PC-9 (cell line): ENCODE results near the gene SALL1. TPM values are rescaled to one million over a fixed set of nuclear protein-coding genes. Genes with fewer than 3 reads are reported as not detected.

ENCODE experiments used
- BruUV-seq: library from RNA; stranded (reverse); fragments of 400-500 nt; replicated peaks from 2 replicates; lab custom pipeline; 2021; lab: Mats Ljungman, UMichigan
- CTCF ChIA-PET: fragments of 300-600 bp; sonication (Branson Sonifier 250); formaldehyde crosslinking; loops from one replicate; lab custom pipeline; 2022; ENCODE audit warnings: antibody characterized with exemption; lab: Charles Lee
- POLR2A ChIA-PET: fragments of 300-600 bp; sonication (Branson Sonifier 250); formaldehyde crosslinking; loops from one replicate; lab custom pipeline; 2022; ENCODE audit warnings: antibody characterized with exemption; ENCODE audit not compliant: unreplicated experiment; lab: Charles Lee
- DNase-seq, 2 experiments: peaks; one replicate each; pipeline versions ENCODE4 v3.0.0 to v3.0.0-alpha.2; 2015 to 2022; ENCODE audit warnings: mixed read lengths in 1 of 2
- H2AFZ ChIP-seq: fragments of 200-600 bp; sonication (generic); 2 replicates; pipeline ENCODE4 v1.8.1; 2017; ENCODE audit warnings: antibody characterized with exemption
- H3F3A ChIP-seq: fragments of 200-600 bp; sonication (generic); 2 replicates; pipeline ENCODE4 v1.8.1; 2017; ENCODE audit warnings: antibody characterized with exemption, mild to moderate bottlenecking, low read depth; ENCODE audit not compliant: insufficient read depth
- H3K27ac ChIP-seq: fragments of 200-600 bp; sonication (generic); 2 replicates; pipeline ENCODE4 v1.6.1; 2016; ENCODE audit warnings: mixed run types
- H3K27me3 ChIP-seq: fragments of 200-600 bp; sonication (generic); 2 replicates; pipeline ENCODE4 v1.6.1; 2016; ENCODE audit warnings: low read depth, mixed run types; ENCODE audit not compliant: insufficient read depth
- H3K36me3 ChIP-seq: fragments of 200-600 bp; sonication (generic); 2 replicates; pipeline ENCODE4 v1.6.1; 2016; ENCODE audit warnings: low read depth, mixed run types
- H3K4me1 ChIP-seq: fragments of 200-600 bp; sonication (generic); replicated peaks from 2 replicates; pipeline ENCODE4 v1.6.1; 2016; ENCODE audit warnings: mixed run types; ENCODE audit not compliant: insufficient read depth
- H3K4me2 ChIP-seq: fragments of 200-600 bp; sonication (generic); 2 replicates; pipeline ENCODE4 v1.6.1; 2017; ENCODE audit warnings: mixed run types
- H3K4me3 ChIP-seq: fragments of 200-600 bp; sonication (generic); 2 replicates; pipeline ENCODE4 v1.6.1; 2016; ENCODE audit warnings: mixed run types
- H3K79me2 ChIP-seq: fragments of 200-600 bp; sonication (generic); 2 replicates; pipeline ENCODE4 v1.6.1; 2017; ENCODE audit warnings: low read depth, mixed run types
- H3K9me2 ChIP-seq: fragments of 200-600 bp; sonication (generic); 2 replicates; pipeline ENCODE4 v1.8.1; 2017; ENCODE audit warnings: mild to moderate bottlenecking; ENCODE audit not compliant: insufficient read depth
- H3K9me3 ChIP-seq: fragments of 200-600 bp; sonication (generic); 2 replicates; pipeline ENCODE4 v1.8.1; 2016; ENCODE audit warnings: low read depth; ENCODE audit not compliant: insufficient read depth
- H4K20me1 ChIP-seq: fragments of 200-600 bp; sonication (generic); 2 replicates; pipeline ENCODE4 v1.8.1; 2017; ENCODE audit not compliant: insufficient read depth
- CTCF ChIP-seq: fragments of 200-600 bp; sonication (generic); conservative IDR thresholded peaks from 2 replicates; pipeline ENCODE4 v1.6.1; 2017; ENCODE audit warnings: mixed run types, antibody characterized with exemption, mild to moderate bottlenecking, moderate library complexity
- EZH2 ChIP-seq: fragments of 200-600 bp; sonication (generic); IDR thresholded peaks from 2 replicates; pipeline ENCODE4 v1.8.0; 2017; ENCODE audit warnings: antibody characterized with exemption, low read depth
- intact Hi-C: fragments of 100-400 bp; cut with micrococcal nuclease; formaldehyde crosslinking; loops from one replicate; pipeline ENCODE4 v1.10.0; 2022; ENCODE audit not compliant: unreplicated experiment
- total RNA-seq: library from RNA; stranded (reverse); gene quantifications from 2 replicates; pipeline ENCODE4 v1.2.3, GENCODE V29; 2021

SALL1 gene
- total RNA-seq, 1 experiment from 2014 or later, result not detected

- Histone ChIP-seq H3K4me1 (no peaks in the 10 kb centered on the region), H3K27me3 (peaks cover 28% of the 10 kb centered on the region), H3K4me2 (no peak overlapping the region), H3K4me3 (no peak overlapping the region), H3F3A (no peaks in the 10 kb centered on the region), H3K36me3 (no peaks in the 10 kb centered on the region), H2AFZ (no peak overlapping the region), H4K20me1 (no peaks in the 10 kb centered on the region), H3K9me3 (no peaks in the 10 kb centered on the region), H3K27ac (no peak overlapping the region), H3K9me2 (no peaks in the 10 kb centered on the region), H3K79me2 (no peaks in the 10 kb centered on the region)
- no peak for DNase-seq
- BruUV-seq, result no TSS peak
- ChIA-PET POLR2A (no interaction called here), CTCF (no interaction called here)
- TF ChIP-seq EZH2 (no peak), CTCF (no peak)
- intact Hi-C loops, result no loop called here
Measured at GRCh38 chr16:51093726-51094280, 57.3 kb downstream of the SALL1 start.
